Epithelial cell of esophagus (primary cell): Measurements from ENCODE around the gene MYRFL.

Experiments used
- DNase-seq: peaks from one replicate; pipeline ENCODE4 v3.0.0; 2010; ENCODE audit warnings: low read depth
- H3K4me3 ChIP-seq: 2 replicates; pipeline ENCODE4 v1.5.1; 2011; ENCODE audit warnings: mild to moderate bottlenecking, low read length, control low read depth
- CTCF ChIP-seq: IDR thresholded peaks from 2 replicates; pipeline ENCODE4 v1.5.1; 2011; ENCODE audit warnings: low read depth, mild to moderate bottlenecking, low read length, control low read depth, inconsistent platforms; ENCODE audit not compliant: insufficient read depth; ENCODE audit errors: missing control alignments

MYRFL gene

GRCh38 chr12:69834147-69834546 is 9.1 kb downstream of the MYRFL start:
- no peak overlapping the region for H3K4me3 ChIP-seq
- no peak for DNase-seq
- no peak for TF ChIP-seq CTCF

- TF ChIP-seq CTCF: no peak
- DNase-seq: no peak
- H3K4me3 ChIP-seq: no peak overlapping the region
These were observed 9.5 kb downstream of the MYRFL start for GRCh38 chr12:69834576-69834975.

- no peak for DNase-seq
- TF ChIP-seq CTCF: no peak
- H3K4me3 ChIP-seq: no peak overlapping the region
These were observed 10.1 kb downstream of the MYRFL start for GRCh38 chr12:69835081-69835480.

GRCh38 chr12:69836015-69836414 is 11.0 kb downstream of the MYRFL start:
- no peak for DNase-seq
- no peak for TF ChIP-seq CTCF
- no peak overlapping the region for H3K4me3 ChIP-seq

- DNase-seq: no peak
- TF ChIP-seq CTCF: no peak
- H3K4me3 ChIP-seq: no peak overlapping the region
These were observed 12.2 kb downstream of the MYRFL start for GRCh38 chr12:69837191-69837590.

- no peak for DNase-seq
- TF ChIP-seq CTCF: no peak
- no peak overlapping the region for H3K4me3 ChIP-seq
These were observed 12.8 kb downstream of the MYRFL start for GRCh38 chr12:69837657-69838415.

- TF ChIP-seq CTCF: no peak
- no peak for DNase-seq
- no peak overlapping the region for H3K4me3 ChIP-seq
These were observed 15.7 kb downstream of the MYRFL start for GRCh38 chr12:69840727-69841126.
